ENCODE data around the gene ZFP57. TPM values are rescaled to one million over a fixed set of nuclear protein-coding genes. Genes with fewer than 3 reads are reported as not detected.

ZFP57 gene
- total RNA-seq, 2 experiments from 2014 or later, result 14.1 to 16.1 TPM

GRCh38 chr6:29720863-29721262 is 39.9 kb upstream of the ZFP57 start:
- no peak for DNase-seq
- CTCF ChIA-PET, result interaction anchor here (1.5 to 2.1 kb wide), 3 partner anchors 15 to 71 kb away, joined by 4 to 8 read pairs (median 7); no protein-coding TSS in a partner anchor
- H3K27me3 Mint-ChIP-seq, result no peaks in the 10 kb centered on the region

GRCh38 chr6:29710281-29710941 is 29.5 kb upstream of the ZFP57 start:
- no peaks in the 10 kb centered on the region for H3K9me3 Mint-ChIP-seq (ENCODE audit: low read depth)
- H3K27ac Mint-ChIP-seq, result no peak overlapping the region
- CTCF ChIA-PET, result interaction anchor here (1.0 to 3.4 kb wide), 7 partner anchors 8 to 60 kb away, joined by 3 to 22 read pairs (median 10); no protein-coding TSS in a partner anchor
- H3K36me3 Mint-ChIP-seq, result no peaks in the 10 kb centered on the region
- no peaks in the 10 kb centered on the region for H3K27me3 Mint-ChIP-seq
- ATAC-seq (no peak), DNase-seq (no peak)
- no peak overlapping the region for H3K4me3 Mint-ChIP-seq
- H3K4me1 Mint-ChIP-seq, result peaks cover 56% of the 10 kb centered on the region

More at GRCh38 chr6:29720863-29721262, 39.9 kb upstream of the ZFP57 start:
- no peaks in the 10 kb centered on the region for H3K9me3 Mint-ChIP-seq (ENCODE audit: low read depth)
- ATAC-seq, result no peak
- H3K27ac Mint-ChIP-seq, result no peak overlapping the region
- H3K4me3 Mint-ChIP-seq, result no peak overlapping the region
- peaks cover 29% of the 10 kb centered on the region for H3K4me1 Mint-ChIP-seq
- H3K36me3 Mint-ChIP-seq, result peaks cover 23% of the 10 kb centered on the region

GRCh38 chr6:29709188-29709587 is 28.2 kb upstream of the ZFP57 start:
- DNase-seq (no peak), ATAC-seq (peak; percentile 37)
- Mint-ChIP-seq H3K36me3 (no peaks in the 10 kb centered on the region), H3K4me1 (peaks cover 56% of the 10 kb centered on the region), H3K27me3 (peaks cover 2% of the 10 kb centered on the region), H3K4me3 (peak overlapping the region; percentile 72), H3K27ac (peak overlapping the region; percentile 80), H3K9me3 (ENCODE audit: low read depth) (no peaks in the 10 kb centered on the region)
- CTCF ChIA-PET, result interaction anchor here (0.7 to 3.4 kb wide), 14 partner anchors 8 to 256 kb away, joined by 3 to 22 read pairs (median 8); no protein-coding TSS in a partner anchor

GRCh38 chr6:29708432-29709179 is 27.7 kb upstream of the ZFP57 start:
- CTCF ChIA-PET, result interaction anchor here (0.7 to 3.4 kb wide), 18 partner anchors 8 to 297 kb away, joined by 3 to 22 read pairs (median 5); no protein-coding TSS in a partner anchor
- Mint-ChIP-seq H3K4me1 (peaks cover 56% of the 10 kb centered on the region), H3K36me3 (no peaks in the 10 kb centered on the region), H3K9me3 (ENCODE audit: low read depth) (no peaks in the 10 kb centered on the region), H3K27me3 (peaks cover 8% of the 10 kb centered on the region), H3K27ac (peak overlapping the region; percentile 80), H3K4me3 (peak overlapping the region; percentile 72)
- ATAC-seq, result peak; percentile 84
- peak; percentile 92 for DNase-seq

- H3K4me3 Mint-ChIP-seq, result no peak overlapping the region
- no peaks in the 10 kb centered on the region for H3K36me3 Mint-ChIP-seq
- CTCF ChIA-PET, result interaction anchor here (0.8 to 3.0 kb wide), 16 partner anchors 11 to 262 kb away, joined by 3 to 15 read pairs (median 4); no protein-coding TSS in a partner anchor
- ATAC-seq (no peak), DNase-seq (no peak)
- H3K27ac Mint-ChIP-seq, result no peak overlapping the region
- peaks cover 44% of the 10 kb centered on the region for H3K4me1 Mint-ChIP-seq
- no peaks in the 10 kb centered on the region for H3K9me3 Mint-ChIP-seq (ENCODE audit: low read depth)
- H3K27me3 Mint-ChIP-seq, result peaks cover 31% of the 10 kb centered on the region
These were observed 24.7 kb upstream of the ZFP57 start for GRCh38 chr6:29705389-29706231.

GRCh38 chr6:29702519-29703103 is 21.7 kb upstream of the ZFP57 start:
- Mint-ChIP-seq H3K9me3 (ENCODE audit: low read depth) (no peaks in the 10 kb centered on the region), H3K27ac (no peak overlapping the region), H3K4me3 (no peak overlapping the region), H3K27me3 (peaks cover 38% of the 10 kb centered on the region), H3K4me1 (peaks cover 15% of the 10 kb centered on the region), H3K36me3 (no peaks in the 10 kb centered on the region)
- CTCF ChIA-PET, result interaction anchor here (0.7 to 2.5 kb wide), 16 partner anchors 9 to 145 kb away, joined by 3 to 16 read pairs (median 4); no protein-coding TSS in a partner anchor
- peak; percentile 74 for DNase-seq
- peak; percentile 89 for ATAC-seq

GRCh38 chr6:29696147-29697125 is 15.5 kb upstream of the ZFP57 start:
- Mint-ChIP-seq H3K4me1 (no peaks in the 10 kb centered on the region), H3K36me3 (peaks cover 2% of the 10 kb centered on the region), H3K27me3 (peaks cover 14% of the 10 kb centered on the region), H3K27ac (no peak overlapping the region), H3K4me3 (no peak overlapping the region), H3K9me3 (ENCODE audit: low read depth) (peaks cover 5% of the 10 kb centered on the region)
- CTCF ChIA-PET, result interaction anchor here (0.9 to 5.5 kb wide), 12 partner anchors 8 to 112 kb away, joined by 3 to 76 read pairs (median 5); partner anchors contain the start of gene ZFP57
- ATAC-seq (no peak), DNase-seq (peak; percentile 47)

GRCh38 chr6:29694637-29695036 is 13.7 kb upstream of the ZFP57 start:
- DNase-seq (no peak), ATAC-seq (no peak)
- H3K4me1 Mint-ChIP-seq, result no peaks in the 10 kb centered on the region
- H3K4me3 Mint-ChIP-seq, result no peak overlapping the region
- peaks cover 6% of the 10 kb centered on the region for H3K27me3 Mint-ChIP-seq
- CTCF ChIA-PET, result interaction anchor here (5.5 kb wide), 1 partner anchor 47 kb away, joined by 76 read pairs; no protein-coding TSS in a partner anchor
- peaks cover 5% of the 10 kb centered on the region for H3K9me3 Mint-ChIP-seq (ENCODE audit: low read depth)
- no peak overlapping the region for H3K27ac Mint-ChIP-seq
- peaks cover 2% of the 10 kb centered on the region for H3K36me3 Mint-ChIP-seq

- H3K4me1 Mint-ChIP-seq, result peaks cover 11% of the 10 kb centered on the region
- peaks cover 4% of the 10 kb centered on the region for H3K27me3 Mint-ChIP-seq
- DNase-seq (no peak), ATAC-seq (no peak)
- CTCF ChIA-PET, result interaction anchor here (0.8 to 1.7 kb wide), 2 partner anchors 17 to 36 kb away, joined by 3 to 7 read pairs; no protein-coding TSS in a partner anchor
- H3K9me3 Mint-ChIP-seq (ENCODE audit: low read depth), result no peaks in the 10 kb centered on the region
- no peaks in the 10 kb centered on the region for H3K36me3 Mint-ChIP-seq
- no peak overlapping the region for H3K4me3 Mint-ChIP-seq
- no peak overlapping the region for H3K27ac Mint-ChIP-seq
These were observed 4.9 kb upstream of the ZFP57 start for GRCh38 chr6:29685718-29686326.

- CTCF ChIA-PET, result interaction anchor here (0.8 to 2.7 kb wide), 4 partner anchors 15 to 32 kb away, joined by 3 to 14 read pairs (median 10); no protein-coding TSS in a partner anchor
- no peaks in the 10 kb centered on the region for H3K36me3 Mint-ChIP-seq
- H3K4me1 Mint-ChIP-seq, result peaks cover 43% of the 10 kb centered on the region
- peaks cover 4% of the 10 kb centered on the region for H3K27me3 Mint-ChIP-seq
- H3K27ac Mint-ChIP-seq, result no peak overlapping the region
- peak overlapping the region; percentile 11 for H3K4me3 Mint-ChIP-seq
- DNase-seq, result no peak
- no peaks in the 10 kb centered on the region for H3K9me3 Mint-ChIP-seq (ENCODE audit: low read depth)
- ATAC-seq, result no peak
These were observed 859 bp upstream of the ZFP57 start for GRCh38 chr6:29681811-29682210.

- Mint-ChIP-seq H3K4me3 (peak overlapping the region; percentile 84), H3K36me3 (peaks cover 3% of the 10 kb centered on the region), H3K9me3 (ENCODE audit: low read depth) (no peaks in the 10 kb centered on the region), H3K4me1 (peaks cover 49% of the 10 kb centered on the region), H3K27ac (peak overlapping the region; percentile 87), H3K27me3 (peaks cover 2% of the 10 kb centered on the region)
- CTCF ChIA-PET, result interaction anchor here (1.5 to 2.7 kb wide), 4 partner anchors 16 to 30 kb away, joined by 3 to 14 read pairs (median 10); no protein-coding TSS in a partner anchor
- DNase-seq (peak; percentile 58), ATAC-seq (peak; percentile 66)
These were observed 536 bp downstream of the ZFP57 start for GRCh38 chr6:29680416-29680815.

All from activated CD8-positive, alpha-beta memory T cell treated with anti-CD3 and anti-CD28 coated beads, Interleukin-2, amount 10 ng/mL, durations not matched to agents 7 days and 5 days (primary cell).